GM10266 (cell line): ENCODE results near the gene SEMA7A.

Source experiments
- DNase-seq: peaks from one replicate; pipeline ENCODE4 v3.0.0; 2012; ENCODE audit errors: extremely low spot score
- TF ChIP-seq, protein P1 (sequence below): IDR thresholded peaks from 2 replicates; pipeline ENCODE4 v1.5.1; 2012; ENCODE audit warnings: mild to moderate bottlenecking, low read depth; ENCODE audit not compliant: control insufficient read depth, insufficient read depth; ENCODE audit errors: missing control alignments

The SEMA7A gene

DNA sequence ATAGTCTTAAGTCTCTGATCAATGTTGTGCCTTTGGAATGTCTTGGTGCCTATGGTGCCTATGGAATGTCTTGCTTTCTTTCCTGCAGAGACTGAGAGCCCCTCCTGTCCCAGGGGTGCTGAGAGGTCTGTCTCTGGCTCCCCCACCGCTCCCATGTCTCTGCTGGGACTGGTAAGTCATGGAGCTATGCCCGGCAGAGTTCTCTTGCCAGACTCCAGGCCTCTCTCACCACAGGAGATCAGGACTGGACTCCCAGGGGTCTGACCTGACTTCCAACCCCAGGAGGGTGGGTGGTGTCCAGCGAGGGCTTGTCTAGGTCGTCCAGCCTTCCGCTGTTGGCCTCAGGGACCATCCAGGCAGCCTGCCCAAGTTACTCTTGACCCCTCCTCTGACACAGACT lies 52.3 kb downstream of the SEMA7A start:
- TF ChIP-seq, protein P1, sequence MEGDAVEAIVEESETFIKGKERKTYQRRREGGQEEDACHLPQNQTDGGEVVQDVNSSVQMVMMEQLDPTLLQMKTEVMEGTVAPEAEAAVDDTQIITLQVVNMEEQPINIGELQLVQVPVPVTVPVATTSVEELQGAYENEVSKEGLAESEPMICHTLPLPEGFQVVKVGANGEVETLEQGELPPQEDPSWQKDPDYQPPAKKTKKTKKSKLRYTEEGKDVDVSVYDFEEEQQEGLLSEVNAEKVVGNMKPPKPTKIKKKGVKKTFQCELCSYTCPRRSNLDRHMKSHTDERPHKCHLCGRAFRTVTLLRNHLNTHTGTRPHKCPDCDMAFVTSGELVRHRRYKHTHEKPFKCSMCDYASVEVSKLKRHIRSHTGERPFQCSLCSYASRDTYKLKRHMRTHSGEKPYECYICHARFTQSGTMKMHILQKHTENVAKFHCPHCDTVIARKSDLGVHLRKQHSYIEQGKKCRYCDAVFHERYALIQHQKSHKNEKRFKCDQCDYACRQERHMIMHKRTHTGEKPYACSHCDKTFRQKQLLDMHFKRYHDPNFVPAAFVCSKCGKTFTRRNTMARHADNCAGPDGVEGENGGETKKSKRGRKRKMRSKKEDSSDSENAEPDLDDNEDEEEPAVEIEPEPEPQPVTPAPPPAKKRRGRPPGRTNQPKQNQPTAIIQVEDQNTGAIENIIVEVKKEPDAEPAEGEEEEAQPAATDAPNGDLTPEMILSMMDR = no peak

DNA sequence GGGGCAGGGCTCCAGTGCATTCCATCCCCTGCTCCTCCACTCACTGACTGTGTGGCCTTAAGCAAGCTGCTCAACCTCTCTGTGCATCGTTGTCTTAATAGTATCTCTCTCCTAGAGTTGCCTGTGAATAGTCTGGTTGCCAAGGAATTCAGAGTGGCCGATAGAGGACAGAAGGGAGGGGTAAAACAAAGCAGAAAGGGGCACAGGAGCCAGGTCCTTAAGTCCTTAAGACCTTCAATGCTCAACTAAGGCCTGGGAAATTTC lies 52.6 kb downstream of the SEMA7A start:
- no peak for DNase-seq
- TF ChIP-seq, protein P1 = no peak

More for the DNA sequence above, 52.3 kb downstream of the SEMA7A start:
- DNase-seq = no peak

DNA sequence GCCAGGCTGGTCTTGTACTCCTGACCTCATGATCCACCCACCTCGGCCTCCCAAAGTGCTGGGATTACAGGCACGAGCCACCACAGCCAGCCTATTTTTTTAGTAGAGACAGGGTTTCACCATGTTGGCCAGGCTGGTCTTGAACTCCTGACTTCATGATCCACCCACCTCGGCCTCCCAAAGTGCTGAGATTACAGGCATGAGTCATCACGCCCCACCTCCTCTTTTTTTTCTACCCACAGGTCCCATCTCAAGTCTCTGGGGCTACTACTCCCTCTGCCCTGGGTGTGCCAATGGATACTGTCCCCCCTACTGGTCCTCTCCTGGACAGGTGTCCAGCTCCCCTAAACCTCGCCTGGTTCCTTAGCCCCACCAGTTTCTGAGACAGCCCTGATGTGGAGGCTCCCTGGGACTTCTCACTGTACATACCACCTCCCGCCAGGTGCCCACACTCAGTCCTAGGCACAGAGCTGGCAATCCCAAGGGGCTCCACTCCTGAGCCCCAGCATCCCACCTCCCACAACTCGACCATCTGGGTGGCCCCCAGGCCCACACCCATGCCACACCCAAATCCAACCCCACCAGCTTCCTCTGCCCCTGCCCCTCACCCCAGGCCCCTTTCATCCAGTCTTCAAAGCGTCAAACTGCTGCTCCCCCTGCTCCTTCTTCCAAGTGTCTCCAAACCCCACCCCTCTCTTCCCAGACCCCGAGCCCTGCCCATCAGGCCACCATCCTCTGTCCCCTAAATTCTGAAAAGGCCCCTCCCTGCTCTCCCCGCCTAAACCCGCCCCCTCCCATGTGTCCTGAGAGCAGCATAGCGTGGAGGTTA lies 53.2 kb downstream of the SEMA7A start:
- DNase-seq = no peak
- TF ChIP-seq, protein P1 = no peak

DNA sequence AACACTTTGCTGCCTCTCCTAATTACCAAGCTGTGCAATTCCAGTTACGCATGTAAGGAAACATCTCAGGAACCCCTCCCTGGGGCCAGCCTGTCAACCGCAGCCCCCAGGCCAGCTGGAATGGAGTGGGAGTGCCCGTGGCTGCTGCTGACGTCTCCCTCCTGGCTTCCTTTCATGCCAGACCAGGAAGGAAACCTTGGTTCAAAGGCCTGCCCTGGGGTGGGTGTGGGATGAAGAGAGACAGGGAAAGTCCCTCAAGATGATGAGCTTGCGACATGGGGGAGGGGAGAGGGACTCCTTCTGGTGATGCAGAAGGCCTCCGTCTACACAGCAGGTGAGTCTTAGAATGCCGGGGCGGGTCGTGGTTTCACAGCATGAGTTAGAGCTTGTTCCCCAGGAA lies 54.9 kb downstream of the SEMA7A start:
- TF ChIP-seq, protein P1 = no peak
- no peak for DNase-seq

DNA sequence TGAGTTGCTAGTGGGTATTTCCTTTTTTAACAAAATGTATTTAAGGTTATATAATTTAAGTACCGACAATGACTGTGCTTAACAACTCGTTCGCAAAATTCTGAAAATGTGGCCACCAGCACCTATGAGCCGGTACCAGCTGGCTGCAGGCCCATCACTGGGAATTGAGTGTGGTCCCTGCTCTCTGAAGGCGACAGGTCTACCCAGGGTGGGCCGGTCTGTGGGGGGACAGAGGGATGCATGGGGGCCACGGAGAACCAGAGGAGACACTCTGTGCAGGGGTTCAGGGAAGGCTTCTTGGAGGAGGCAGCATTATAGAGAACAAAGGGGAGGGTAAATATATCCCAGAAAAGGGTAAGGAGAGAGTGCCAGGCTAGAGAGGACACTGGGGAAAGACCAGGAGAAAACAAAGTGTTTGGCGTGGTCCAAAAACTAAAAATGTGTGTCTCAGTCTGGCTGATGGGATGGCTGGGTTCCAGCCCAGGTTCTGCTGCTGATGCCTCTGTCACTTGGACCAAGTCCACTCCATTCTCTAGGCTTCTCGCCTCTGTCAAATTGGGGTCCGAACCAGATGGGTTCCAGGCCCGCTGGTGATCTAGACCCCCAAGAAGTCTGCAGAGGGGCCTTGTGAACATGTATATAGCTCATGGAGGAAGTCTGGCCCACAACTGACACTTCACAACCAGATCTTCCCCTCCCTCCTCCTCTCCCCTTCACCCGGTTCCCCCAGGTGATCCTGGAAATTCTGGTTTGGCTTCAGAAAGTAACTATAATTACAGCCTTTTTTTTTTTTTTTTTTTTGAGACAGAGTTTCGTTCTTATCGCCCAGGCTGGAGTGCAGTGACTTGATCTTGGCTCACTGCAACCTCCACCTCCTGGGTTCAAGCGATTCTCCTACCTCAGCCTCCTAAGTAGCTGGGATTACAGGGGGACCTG lies 55.7 kb downstream of the SEMA7A start:
- no peak for DNase-seq
- TF ChIP-seq, protein P1 = no peak

DNA sequence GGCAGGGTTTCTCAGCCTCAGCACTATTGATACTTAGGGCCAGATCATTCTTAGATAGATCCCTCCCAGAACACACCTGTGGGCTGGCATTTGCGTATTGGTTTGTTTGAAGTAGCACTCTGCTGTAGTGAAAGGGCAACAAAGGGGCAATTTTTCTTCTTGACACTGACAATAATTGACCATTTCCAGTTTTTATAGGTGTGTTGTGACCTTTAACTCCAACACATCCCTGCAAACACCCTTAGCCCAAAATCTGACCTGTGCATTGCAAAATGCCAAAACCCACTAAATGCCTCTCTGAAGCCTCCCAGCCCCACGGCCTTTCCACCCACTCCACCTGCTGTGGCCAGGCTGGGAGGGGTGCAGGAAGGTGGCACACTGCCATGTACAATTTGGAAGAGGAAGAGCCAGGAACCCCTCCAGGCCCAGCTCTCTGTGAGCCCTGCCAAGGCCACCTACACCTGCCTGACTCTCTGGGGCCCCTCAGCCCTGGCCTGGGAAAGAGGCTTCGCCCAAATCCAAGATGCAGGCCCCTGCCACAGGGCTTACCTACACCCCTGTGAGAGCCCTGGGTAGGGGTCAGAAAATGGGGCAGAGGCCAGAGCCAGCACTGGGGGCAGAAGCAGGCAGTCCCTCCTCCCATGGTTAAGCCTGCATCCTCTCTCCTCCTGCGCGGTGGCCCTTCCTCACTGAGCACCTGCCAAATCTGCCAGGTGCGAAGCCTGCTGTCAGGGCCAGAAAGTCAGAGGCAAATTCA lies 56.8 kb downstream of the SEMA7A start:
- no peak for DNase-seq
- TF ChIP-seq, protein P1 = no peak

DNA sequence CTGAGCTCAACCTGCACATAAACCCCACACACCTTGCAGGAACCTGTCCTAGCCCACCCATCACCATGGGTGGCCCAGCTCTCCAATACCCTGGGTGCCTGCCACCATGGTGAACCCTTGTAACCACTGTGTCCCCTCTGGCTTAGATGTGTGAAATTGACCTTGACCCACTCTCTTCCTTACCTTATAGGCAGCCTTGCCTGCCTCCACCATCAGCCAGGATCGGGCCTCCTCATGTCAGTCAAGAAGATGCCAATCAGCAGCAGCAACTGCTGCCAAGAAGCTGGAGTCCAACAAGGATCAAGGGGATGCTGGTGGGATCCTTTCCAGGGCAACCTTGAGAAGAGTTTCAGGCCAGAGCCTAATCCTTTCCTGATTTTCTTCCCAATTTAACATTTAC lies 57.5 kb downstream of the SEMA7A start:
- no peak for DNase-seq

More for the DNA sequence above, 57.5 kb downstream of the SEMA7A start:
- TF ChIP-seq, protein P1 = no peak
